GM19455 (cell line): Measurements from ENCODE around the gene TMEM87A.
A peak's percentile ranks its signal among the peaks of the same experiment; 100 is the strongest.
"Not testable (repeated sequence)": the region's sequence is repeated elsewhere in the genome, so short reads cannot be mapped to it uniquely, and the experiment has no call there.

ENCODE experiments used
- ATAC-seq: cut with Tn5 transposase; IDR thresholded peaks from one replicate; pipeline ENCODE4 v1.9.1; 2021; ENCODE audit not compliant: unreplicated experiment

TMEM87A gene

GRCh38 chr15:42272939-42273899 lies at the start of gene TMEM87A, which contains the start of gene GANC:
Gene TMEM87A (minus strand): TSS chr15:42273433. CDS start chr15:42273398, 35 bp downstream.
Gene GANC (plus strand): TSS chr15:42273201. CDS start chr15:42274482, 1,281 bp downstream.
- peak; percentile 88 for ATAC-seq

- ATAC-seq = no peak
These were observed 46.0 kb upstream of the TMEM87A start for GRCh38 chr15:42319206-42319605.

GRCh38 chr15:42316282-42316805 lies 43.1 kb upstream of the TMEM87A start:
- ATAC-seq = not testable (repeated sequence)

- no peak for ATAC-seq
These were observed 42.3 kb upstream of the TMEM87A start for GRCh38 chr15:42315521-42315920.

GRCh38 chr15:42314818-42315217 lies 41.6 kb upstream of the TMEM87A start:
- no peak for ATAC-seq

- ATAC-seq = no peak
These were observed 40.2 kb upstream of the TMEM87A start for GRCh38 chr15:42313463-42313862.

- ATAC-seq = no peak
These were observed 33.4 kb upstream of the TMEM87A start for GRCh38 chr15:42306681-42307080.

GRCh38 chr15:42301004-42301403 lies 27.8 kb upstream of the TMEM87A start:
- not testable (repeated sequence) for ATAC-seq

- ATAC-seq = no peak
These were observed 15.9 kb upstream of the TMEM87A start for GRCh38 chr15:42289166-42289565.

- no peak for ATAC-seq
These were observed 14.7 kb upstream of the TMEM87A start for GRCh38 chr15:42287931-42288330.

- no peak for ATAC-seq
These were observed 13.3 kb upstream of the TMEM87A start for GRCh38 chr15:42286445-42287029.

- ATAC-seq = no peak
These were observed 11.8 kb upstream of the TMEM87A start for GRCh38 chr15:42285034-42285433.

GRCh38 chr15:42284551-42284950 lies 11.3 kb upstream of the TMEM87A start:
- ATAC-seq = no peak

- no peak for ATAC-seq
These were observed 10.4 kb upstream of the TMEM87A start for GRCh38 chr15:42283671-42284070.

GRCh38 chr15:42282926-42283325 lies 9.7 kb upstream of the TMEM87A start:
- ATAC-seq = no peak

- no peak for ATAC-seq
These were observed 9.1 kb upstream of the TMEM87A start for GRCh38 chr15:42282344-42282743.

- no peak for ATAC-seq
These were observed 6.0 kb upstream of the TMEM87A start for GRCh38 chr15:42279234-42279723.

- no peak for ATAC-seq
These were observed 3.5 kb upstream of the TMEM87A start for GRCh38 chr15:42276762-42277161.

GRCh38 chr15:42275780-42276391 lies 2.7 kb upstream of the TMEM87A start:
- no peak for ATAC-seq

- no peak for ATAC-seq
These were observed 1.4 kb upstream of the TMEM87A start for GRCh38 chr15:42274702-42274989.

GRCh38 chr15:42273900-42274701 lies 868 bp upstream of the TMEM87A start:
- peak; percentile 25 for ATAC-seq
